GM03348 (cell line): Measurements from ENCODE around the gene CCL22.
"Not testable (repeated sequence)": the region's sequence is repeated elsewhere in the genome, so short reads cannot be mapped to it uniquely, and the experiment has no call there.

ENCODE experiments used
- DNase-seq: peaks from one replicate; pipeline ENCODE4 v3.0.0; 2012; ENCODE audit warnings: low spot score

The CCL22 gene, protein sequence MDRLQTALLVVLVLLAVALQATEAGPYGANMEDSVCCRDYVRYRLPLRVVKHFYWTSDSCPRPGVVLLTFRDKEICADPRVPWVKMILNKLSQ

DNA sequence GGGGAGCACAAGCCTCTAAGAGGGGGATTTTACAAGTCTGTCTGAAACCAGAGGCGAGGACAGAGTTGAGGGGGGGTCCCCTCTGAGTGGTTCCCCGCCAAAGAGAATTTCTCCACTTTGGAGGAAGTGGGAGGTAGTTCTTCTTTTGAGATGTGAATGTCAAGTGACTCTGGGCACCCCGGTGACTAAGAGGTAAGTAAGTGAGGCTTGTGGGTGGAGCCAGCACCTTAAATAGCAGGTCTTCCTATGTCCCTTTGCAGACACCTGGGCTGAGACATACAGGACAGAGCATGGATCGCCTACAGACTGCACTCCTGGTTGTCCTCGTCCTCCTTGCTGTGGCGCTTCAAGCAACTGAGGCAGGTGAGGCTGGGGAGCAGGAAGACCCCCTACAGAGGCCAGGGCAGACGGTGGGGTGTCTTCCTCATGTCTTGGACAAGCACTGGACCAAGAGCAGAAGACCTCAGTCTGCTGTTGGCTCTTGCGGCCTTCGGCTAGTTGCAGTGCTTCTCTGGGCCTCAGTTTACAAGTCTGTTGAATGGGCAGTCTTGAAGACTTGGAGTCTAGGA is at the start of gene CCL22:
Gene CCL22, plus strand, starts transcription at position 257 of the 569 bp plus-strand sequence. Its CDS starts 34 bp downstream, at position 291.
- DNase-seq, result no peak

DNA sequence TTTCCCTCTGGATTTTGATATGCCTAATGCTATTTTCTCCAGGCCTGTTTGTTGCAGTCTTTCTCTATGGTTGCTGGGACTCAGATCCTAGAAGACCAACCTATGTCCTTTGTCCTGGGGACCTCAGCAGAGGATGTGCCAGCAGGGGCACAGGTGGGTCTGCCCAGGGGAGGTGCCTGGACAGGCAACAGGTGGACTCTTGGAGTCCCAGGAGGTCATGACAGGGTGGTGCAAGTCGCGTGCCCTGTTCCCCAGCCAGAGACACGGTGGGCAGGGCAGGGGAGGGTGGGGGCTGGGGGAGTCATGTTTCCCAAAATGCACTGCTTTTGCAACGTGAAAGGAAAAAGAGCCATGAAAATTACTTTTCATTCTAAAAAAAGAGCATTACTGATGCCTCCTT is 47.8 kb upstream of the CCL22 start:
- no peak for DNase-seq

DNA sequence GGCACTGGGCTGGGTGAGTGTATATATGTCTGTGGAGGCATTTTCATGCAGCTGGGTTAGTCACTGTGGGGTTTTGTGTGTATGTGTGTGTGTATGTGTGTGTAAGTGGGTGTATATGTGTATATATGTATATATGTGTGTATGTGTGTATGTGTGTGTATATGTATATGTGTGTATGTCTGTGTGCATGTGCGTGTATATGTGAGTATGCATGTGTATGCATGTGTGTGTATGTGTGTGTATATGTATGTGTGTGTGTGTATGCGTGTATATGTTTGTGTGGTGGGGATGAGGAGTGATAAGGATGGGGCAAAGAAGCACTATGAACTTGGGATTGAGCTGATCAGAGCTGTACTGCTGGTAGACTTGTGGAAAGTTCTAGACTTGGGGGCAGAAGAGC is 45.1 kb upstream of the CCL22 start:
- no peak for DNase-seq

DNA sequence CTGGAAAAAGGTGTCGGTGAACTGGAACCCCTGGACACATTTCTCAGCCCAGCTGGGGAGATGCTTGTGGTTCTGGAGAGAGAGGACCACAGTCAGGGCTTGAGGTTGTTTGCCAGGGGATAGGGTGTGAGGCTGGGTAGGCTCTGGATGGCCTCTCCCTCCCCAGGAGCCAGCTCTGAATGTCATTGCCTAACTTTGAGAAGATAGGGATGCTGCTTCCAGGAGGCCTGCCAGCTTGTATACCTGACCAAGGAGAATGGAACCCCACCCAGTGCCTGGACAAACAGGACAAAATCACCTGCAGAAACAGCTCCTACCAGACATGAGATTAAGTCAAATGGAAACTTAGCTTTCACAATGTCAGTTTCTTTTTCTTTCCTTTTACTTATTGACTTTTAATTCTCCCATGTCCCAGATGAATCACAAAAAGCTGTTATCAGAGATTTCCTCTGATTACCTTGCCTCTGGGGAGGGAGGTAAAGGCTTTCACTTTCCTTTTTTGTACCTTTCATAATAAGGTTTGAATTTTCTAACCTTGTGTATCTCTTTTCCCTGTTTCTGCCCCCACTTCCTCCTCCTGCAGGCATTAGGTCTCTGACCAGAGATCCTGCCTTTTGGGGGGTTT is 44.3 kb upstream of the CCL22 start:
- DNase-seq, result no peak

DNA sequence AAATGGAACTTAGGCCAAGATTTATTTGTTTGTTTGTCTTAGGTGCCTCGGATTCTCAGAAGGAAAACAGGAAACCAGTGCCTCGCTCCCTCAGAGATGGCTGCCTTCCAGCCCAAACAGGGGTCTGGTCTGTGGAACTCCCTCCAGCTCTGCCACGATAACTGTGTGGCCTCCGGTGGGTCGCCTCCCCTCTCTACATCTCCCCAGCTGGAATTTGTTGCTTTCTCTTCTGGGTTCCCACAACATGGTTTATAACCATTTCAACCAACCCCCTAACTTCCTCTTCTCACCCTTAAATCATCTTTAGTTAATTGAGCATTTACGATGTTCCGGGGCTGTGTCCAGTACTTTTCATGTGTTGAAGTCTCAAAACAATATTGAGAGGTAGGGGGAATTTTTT is 43.2 kb upstream of the CCL22 start:
- no peak for DNase-seq

DNA sequence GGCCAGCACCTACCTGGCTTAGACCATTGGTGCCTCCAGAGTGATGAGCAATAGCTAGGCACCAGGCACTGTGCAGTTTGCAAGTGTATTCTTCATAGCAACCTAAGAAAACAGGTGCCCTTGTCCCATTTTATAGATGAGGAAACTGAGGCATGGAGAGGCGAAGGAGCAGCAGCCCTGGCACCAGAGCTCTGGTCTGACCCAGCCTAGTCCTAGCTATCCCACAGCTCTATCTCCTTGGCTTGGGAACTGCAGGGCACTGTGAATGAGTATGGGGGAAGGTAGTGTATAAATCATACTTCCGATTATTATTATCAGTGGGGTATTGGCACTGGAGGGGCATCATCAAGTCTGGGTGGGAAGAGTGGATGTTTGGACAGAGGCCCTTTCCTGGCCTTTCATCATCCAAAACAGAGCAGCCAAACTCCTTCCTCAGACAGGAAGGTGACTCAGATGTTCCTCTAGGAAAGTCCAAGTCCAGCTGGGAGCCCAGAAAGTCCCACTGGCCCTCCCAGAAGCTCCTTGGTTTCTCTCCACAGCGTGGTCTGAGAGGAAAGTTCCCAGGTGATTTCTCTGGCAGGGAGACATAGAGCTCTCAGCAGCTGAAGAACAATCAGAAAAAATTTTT is 42.1 kb upstream of the CCL22 start:
- DNase-seq, result peak; percentile 88

DNA sequence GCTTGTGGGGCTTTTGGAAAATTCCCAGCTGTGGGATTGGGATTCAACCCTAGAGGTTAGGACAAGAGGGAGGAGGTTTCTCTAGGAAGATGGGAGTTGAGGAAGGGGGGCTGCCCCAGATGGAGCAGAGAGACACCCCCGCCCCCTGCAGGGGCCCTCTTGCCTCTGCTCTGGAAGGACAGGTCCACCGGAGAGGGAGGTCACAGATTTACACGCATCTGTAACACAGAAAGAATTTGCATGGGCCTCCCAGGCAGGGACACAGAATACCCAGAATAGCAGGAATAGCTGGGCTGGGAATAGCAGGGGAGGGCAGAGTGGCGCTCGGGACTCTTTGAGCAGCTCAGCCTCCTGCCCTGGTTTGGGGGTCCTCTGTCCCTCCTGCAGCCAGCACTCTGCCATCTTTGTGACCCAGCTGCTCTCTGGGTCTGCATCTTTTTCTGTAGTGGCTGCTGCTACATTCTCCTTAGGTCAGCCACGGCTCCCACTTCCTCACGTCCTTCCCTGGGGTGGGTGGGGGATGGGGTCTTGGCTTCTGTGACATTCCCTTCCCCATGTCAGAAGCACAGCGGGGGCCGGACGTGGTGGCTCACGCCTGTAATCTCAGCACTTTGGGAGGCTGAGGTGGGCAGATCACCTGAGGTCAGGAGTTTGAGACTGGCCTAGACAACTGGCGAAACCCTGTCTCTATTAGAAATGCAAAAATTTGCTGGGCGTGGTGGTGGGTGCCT is 40.2 kb upstream of the CCL22 start:
- no peak for DNase-seq

DNA sequence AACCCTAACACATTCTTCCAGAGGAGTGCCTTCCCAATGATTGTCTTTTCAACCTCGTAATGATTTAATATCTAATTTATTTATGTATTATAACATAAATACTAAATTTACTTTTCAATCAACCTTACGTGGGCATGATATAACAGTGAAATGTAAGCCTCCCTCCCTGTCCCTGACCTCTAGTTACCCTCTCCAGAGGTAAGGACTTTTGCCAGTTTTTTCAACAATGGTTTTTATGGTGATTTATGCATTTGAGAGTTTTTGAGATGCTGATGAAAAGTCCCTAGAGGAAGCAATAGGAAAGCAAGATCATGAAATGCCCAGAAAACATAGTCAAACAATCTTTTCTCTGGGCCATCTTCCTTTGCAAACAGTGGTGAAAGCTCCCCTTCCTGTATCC is 38.9 kb upstream of the CCL22 start:
- DNase-seq, result no peak

DNA sequence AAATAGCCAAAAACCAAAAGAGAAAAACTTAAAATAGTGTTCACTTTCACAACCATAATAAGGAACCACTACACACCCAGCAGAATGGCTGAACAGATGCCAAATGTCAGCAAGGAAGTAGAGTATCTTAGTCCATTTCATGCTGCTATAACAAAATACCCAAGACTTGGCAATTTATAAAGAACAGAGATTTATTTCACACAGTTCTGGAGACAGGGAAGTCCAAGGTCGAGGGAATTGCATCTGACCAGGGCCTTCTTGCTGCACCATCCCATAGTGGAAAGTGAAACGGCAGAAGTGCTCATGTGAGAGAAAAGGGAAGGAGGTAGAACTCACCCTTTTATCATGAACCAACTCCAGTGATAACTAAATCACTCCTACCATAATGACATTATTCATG is 33.8 kb upstream of the CCL22 start:
- no peak for DNase-seq

DNA sequence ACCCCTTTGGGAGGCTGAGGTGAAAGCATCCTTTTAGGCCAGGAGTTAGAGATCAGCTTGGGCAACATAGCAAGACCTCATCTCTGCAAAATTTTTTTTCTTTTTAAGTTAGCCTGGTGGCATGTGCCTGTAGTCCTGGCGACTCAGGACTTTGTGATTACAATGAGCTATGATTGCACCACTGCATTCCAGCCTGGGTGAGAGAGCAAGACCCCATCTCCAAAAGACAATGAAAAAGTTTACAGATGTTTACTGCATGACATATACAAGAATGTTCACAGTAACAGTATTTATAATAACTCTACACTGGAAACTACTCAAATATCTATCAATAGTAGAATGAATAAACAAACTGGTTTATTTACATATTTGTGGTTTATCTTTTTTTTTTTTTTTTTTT is 33.1 kb upstream of the CCL22 start:
- no peak for DNase-seq

DNA sequence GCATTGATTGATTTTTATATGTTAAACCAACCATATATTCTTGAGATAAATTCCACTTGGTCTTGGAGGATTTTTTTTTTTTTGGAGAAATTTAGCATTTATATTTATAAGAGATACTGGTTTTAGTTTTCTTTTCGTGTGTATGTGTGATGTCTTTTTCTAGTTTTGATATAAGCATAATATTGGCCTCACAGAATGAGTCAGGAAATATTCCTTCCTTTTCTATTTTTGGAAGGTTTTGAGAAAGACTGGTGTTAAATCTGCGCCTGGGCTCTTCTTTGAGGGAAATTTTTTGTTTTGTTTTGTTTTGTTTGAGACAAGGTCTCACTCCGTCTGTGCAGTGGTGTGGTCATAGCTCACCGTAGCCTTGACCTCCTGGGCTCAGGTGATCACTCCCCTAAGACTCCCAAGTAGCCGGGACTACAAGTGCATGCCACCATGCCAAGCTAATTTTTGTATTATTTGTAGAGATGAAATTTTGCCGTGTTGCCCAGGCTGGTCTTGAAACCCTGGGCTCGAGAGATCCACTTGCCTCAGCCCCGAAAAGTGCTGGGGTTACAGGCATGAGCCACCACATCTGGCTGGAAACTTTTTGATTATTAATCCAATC is 28.8 kb upstream of the CCL22 start:
- DNase-seq, result no peak

DNA sequence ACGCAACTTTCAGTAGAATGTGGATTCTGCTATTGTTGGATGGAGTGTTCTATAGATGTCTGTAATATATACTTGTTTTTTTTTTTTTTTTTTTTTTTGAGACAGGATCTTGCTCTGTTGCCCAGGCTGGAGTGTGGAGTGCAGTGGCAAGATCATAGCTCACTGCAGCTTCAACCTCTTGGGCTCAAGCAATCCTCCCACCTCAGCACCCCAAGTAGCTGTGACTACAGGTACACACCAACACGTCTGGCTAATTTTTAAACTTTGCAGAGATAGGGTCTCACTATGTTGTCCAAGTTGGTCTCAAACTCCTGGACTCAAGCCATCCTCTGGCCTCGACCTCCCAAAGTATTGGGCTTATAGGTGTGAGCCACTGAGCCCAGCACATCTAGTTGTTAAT is 27.2 kb upstream of the CCL22 start:
- no peak for DNase-seq

DNA sequence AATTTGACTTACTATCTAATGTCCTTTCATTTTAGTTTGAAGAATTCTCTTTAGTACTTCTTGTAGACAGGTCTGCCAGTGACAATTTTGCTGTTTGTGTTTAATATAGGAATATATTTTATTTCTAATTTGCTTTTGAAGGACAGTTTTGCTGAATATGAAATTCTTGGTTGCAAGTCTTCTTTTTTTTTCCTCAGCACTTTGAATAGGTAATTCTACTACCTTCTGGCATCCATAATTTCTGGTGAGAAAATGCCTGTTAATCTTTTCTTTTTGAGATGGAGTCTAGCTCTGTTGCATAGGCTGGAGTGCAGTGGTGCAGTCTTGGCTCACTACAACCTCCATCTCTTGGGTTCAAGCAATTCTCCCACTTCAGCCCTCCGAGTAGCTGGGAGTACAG is 25.2 kb upstream of the CCL22 start:
- DNase-seq, result no peak

DNA sequence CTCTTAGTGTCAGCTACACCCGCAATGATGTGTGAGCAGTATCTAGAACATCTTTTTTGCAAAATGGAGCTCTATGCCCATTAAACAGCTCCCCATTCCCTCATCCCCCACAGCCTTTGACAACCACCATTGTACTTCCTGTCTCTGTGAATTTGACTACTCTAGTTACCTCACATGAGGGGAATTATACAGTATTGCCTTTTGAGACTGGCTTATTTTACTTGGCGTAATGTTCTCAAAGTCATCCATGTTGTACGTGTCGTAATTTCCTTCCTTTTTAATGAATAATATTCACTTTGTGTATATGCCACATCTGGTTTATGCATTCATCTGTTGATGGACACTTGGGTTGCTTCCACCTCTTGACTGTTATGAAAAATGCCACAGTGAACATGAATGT is 23.2 kb upstream of the CCL22 start:
- DNase-seq, result no peak

DNA sequence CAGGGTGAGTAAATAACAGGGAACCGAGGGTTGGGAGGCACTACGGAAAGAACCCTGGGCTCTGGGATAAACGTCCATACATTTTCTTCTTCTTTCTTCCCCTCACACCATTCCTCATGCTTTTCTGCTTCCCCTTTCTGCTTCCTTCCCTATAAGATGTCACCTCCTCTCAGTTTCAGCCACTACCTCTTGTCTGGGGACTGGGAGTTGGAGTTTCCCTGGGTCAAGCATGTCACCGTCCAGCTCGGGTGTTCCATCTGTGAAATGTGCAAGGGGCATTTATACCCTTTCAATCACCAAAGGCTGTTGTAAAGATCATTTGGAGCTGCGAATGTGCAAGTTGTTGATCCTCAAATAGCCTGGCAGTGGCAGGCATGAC is 17.5 kb upstream of the CCL22 start:
- no peak for DNase-seq

DNA sequence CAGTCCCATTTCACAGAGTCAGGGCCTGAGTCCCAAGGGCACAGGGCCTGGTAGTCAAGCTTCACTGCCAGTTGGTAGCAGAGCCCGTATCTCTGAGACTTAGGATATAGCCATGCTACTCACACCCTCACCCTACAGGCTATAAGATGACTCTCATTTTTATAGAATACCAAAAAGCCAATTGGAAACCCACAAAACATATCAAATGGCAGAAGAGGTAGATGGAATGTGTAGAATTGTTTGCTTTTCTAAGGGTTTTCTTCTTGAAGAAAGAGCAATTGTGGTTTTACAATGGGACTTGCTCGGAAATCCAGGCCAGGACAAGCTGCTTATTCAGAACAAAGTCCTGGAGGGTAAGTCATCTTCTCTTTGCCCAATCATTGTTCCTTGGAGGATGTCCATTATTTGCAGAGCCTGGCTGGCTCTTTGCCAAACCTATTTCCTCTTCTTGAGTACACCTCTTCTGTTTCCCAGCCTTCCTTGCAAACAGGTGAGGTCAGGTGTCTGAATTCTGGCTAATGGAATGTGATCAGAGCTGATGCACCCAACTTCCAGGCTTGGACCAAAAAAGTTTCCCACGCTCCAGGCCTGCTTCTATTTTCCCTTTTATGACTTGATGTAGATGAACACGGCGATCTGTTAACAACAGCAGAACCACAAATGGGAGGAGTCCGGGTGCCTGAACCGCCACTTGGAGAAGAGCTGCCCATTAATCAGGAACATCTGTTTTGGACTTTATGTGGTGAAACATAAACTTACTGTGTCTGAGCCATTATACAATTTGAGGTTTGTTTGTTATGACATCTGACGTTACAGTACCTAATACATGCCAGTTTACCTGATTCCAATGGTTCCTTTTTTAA is 16.9 kb upstream of the CCL22 start:
- peak; percentile 85 for DNase-seq

DNA sequence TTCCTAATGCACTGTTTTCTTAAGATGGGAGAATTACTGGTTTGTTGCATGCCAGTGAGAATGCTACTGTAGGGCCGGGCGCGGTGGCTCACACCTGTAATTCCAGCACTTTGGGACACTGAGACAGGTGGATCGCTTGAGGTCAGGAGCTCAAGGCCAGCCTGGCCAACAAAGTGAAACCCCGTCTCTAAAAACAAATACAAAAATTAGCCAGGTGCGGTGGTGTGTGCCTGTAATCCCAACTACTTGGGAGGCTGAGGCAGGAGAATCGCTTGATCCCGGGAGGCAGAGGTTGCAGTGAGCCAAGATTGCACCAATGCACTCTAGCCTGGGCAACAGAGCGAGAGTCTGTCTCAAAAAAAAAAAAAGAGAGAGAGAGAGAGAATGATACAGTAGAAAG is 16.0 kb upstream of the CCL22 start:
- not testable (repeated sequence) for DNase-seq

DNA sequence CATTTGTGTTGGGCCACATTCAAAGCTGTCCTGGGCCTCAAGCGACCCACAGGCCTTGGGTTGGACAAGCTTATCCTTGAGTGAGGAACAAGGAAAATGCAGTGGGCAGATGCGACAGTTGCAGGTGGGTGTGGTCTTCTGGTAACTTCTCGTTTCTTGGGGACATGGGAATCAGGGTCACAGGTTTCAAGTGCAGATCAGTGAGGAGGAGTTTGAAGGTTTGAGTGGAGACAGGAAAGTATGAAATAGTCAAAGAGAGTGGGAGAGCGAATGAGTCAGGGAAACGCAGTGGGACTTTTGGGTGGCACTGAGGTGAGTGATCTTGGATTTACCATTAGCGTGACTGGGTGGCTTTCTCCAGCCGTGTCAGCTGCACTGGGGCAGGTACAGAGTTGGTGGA is 15.4 kb upstream of the CCL22 start:
- DNase-seq, result no peak

DNA sequence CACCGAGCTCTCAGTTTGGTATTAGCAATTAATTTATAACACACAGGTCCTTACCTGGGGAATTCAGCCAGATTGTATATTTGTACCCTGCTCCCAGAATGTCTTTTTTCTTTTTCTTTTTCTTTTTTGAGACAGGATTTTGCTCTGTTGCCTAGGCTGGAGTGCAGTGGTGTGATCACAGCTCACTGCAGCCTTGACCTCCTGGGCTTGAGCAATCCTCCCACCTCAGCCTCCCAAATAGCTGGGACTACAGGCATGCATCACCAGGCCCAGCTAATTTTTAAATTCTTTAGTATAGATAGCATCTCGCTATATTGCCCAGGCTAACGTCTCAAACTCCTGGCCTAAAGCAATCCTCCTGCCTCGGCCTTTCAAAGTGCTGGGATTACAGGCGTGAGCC is 14.5 kb upstream of the CCL22 start:
- DNase-seq, result not testable (repeated sequence)

DNA sequence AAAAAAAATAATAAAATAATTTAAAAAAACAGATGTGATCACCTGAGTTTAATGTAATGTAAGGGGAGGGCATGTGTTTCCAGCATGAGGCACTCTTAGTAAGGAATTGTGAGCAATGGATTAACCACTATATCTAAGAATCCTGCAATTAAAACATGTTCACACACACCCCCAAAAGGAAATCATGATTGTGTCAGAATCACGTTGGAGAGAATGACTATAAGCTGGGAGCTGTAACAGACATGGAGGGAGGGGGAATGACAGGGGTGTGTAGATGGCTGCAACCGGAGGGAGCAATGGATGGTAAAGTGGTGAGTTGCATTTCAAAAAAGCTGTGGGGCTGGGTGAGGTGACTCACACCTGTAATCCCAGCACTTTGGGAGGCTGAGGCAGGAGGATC is 13.6 kb upstream of the CCL22 start:
- DNase-seq, result no peak

DNA sequence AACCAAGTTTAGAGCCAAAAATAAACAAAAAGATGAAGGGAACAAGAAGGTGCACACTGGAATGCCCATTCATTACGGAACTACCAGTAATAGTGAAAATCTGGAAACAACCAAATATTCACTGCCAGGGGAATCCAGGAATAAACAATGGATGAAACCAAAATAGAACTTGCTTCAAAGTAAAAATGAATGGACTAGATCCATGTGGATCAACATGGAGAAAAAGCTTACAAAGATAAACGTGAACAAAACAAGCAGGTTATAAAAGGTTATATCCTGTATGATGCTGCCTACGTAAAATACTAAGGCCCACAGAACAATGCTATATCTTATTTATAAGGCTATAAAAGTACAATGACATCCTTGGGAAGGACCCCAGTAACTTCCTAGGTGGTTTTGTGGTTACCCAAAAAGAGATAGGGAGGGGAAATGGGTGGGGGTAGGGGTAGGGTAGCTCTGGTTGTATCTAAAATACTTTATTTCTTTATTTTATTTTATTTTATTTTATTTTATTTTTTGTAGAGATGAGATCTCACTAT is 12.8 kb upstream of the CCL22 start:
- DNase-seq, result no peak
